ENCODE data around the gene CACNA2D1.
"Not testable (repeated sequence)": the region's sequence is repeated elsewhere in the genome, so short reads cannot be mapped to it uniquely, and the experiment has no call there.

Gene CACNA2D1

DNA sequence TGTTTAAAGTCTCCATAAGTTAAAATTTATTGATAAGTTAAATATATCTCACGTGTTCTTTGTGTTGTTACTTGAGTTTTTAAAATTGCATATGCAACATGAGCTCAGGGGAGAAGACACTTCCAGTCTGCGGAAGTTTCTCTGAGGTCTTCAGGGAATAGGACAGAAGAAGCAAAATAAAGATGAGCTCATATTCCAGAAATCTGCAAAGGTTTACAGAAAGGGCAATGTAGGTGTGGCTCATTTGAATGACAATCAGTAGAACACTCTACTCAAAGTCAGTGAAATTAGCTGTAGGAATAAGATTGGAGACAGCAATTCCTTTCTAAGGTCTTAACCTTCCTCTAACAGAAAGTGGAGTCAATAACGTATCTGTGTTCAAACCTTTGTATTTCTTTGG lies 53.7 kb downstream of the CACNA2D1 start:
- FAIRE-seq, result no peak

DNA sequence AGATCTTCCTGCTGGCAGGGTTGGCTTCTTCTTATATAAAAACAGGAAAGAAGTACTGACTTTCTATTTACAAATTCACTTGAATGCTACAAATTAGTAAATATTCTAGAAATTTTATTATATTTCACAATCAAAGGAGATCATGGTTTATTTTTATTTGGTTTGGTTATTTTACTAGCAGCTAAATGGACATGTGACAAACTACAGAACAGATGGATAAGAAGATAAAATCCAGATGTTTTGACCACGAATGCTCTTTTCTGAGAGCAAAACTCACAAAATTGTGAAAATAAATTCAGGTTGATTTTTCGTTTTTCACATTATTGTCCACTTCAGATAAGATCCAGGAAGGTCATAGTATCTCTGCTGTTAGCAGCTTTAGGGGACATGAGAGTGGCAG lies 55.4 kb downstream of the CACNA2D1 start:
- no peak for FAIRE-seq

DNA sequence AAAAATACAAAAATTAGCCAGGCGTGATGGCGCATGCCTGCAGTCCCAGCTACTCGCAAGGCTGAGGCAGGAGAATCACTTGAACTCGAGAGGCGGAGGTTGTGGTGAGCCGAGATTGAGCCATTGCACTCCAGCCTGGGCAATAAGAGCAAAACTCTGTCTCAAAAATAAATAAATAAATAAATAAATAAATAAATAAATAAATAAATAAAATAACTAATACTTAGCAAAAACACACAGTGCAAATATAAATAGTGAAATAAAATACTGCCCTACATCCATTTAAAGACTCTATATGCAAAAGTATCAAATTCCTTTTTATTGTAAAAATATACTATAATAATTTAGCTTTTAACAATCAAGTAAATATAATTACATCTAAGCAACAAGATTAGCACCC lies 57.0 kb downstream of the CACNA2D1 start:
- not testable (repeated sequence) for FAIRE-seq

DNA sequence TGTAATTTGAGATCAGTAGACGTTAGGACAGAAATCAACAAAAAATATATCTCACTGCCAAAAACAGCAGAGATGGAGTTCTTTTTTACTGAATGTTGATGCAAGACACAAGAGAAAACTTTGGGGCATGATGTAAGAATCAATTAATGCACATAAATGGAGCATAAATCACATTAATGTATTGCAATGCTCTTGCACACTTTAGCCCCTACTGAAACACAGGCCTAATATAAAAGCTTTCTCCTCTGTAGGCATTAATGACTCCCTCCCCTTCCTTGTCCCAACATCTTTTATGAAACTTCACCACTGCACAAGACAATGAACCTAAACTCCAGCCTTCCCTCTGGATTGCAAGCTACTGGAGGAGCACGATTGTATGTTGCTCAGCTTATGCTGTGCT lies 58.8 kb downstream of the CACNA2D1 start:
- no peak for FAIRE-seq

DNA sequence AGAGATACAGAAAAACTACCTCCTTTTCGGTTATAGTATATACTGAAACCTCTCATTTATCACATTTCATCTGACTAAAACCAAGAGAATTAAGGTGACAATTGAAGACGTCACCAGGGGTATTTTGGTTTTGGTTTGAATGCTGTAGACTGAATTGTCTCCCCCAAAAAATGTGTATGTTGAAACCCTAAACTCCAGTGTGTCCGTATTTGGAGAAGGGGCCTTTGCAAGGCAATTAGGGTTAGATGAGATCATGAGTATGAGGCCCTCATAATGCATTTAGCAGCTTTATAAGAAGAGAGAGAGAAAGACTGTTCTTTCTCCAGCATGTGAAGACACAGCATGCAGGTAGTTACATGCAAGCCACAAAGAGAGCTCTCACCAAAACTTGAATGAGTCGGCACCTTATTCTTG lies 59.5 kb downstream of the CACNA2D1 start:
- FAIRE-seq, result no peak

DNA sequence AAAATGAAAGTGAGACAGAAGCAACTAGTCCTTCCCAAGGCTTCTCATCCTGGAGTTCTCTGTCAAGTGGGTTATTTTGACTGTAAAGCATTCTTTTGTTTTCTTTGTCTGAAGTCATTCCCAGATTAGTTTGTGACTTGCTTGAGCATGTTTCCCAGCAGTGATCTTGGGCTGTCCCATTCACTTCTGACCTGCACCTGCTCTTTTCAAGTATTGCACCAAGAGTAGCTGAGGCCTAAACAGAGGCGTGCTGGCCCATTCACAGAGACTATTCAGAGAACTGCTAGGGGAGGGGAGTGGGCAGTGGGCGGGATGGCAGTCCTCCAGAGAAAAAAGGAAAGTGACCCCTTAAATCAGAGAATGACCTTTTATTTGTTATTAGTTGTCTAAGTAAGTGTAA lies 61.3 kb downstream of the CACNA2D1 start:
- no peak for FAIRE-seq

DNA sequence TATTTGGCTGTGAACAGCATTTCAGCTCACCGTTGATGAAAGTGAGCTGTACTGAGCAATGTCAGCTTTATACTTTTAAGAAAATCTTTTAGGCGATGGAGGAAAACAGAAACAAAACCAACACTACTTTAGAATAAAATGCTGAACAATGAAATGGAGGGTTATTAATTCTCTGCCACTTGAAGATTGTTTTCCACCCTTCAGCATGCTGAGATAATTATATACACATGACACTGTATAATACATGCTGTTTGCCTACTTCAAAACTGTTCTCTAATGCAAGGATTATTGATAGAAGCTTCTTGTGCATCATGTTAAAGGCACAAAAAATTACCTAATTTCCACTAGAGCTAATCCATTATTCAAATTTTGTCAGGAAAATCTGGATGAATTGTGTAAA lies 66.8 kb downstream of the CACNA2D1 start:
- no peak for FAIRE-seq

DNA sequence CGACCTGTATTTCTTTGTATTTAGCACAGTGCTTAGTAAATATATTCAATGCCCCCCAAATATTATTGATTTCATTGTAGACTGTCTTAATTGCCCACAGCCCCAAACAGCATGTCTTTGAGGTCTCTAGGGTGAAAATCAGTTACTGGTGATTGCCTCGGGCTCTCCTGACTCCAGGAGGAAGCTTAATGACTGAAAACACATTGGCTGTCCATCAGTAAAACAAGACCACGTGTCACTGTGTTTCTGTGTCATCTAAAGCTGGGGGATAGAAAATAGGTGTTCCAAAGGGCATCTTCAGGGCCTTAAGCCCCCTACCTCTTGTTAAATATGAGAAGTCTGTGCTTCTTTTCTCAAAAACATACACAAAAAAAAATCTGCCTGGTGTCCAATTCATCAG lies 67.9 kb downstream of the CACNA2D1 start:
- no peak for FAIRE-seq

DNA sequence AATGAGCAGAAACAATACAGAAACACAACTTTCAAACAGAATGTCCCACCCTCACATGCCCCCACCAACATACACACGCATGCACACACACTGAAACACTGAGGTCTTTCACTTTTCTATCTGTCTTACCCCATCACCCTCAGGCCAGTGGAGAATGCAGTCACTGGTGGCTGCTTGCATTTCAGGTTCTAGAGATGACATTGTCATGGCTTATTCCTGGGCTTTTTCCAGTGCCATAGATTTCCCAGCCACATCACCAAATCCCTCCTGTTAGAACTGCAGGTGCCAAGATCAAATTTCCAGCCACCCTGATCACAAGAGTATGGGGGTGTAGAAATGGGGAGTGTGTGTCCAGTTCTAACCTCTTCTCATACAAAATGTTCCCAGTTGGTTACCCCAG lies 68.4 kb downstream of the CACNA2D1 start:
- no peak for FAIRE-seq

DNA sequence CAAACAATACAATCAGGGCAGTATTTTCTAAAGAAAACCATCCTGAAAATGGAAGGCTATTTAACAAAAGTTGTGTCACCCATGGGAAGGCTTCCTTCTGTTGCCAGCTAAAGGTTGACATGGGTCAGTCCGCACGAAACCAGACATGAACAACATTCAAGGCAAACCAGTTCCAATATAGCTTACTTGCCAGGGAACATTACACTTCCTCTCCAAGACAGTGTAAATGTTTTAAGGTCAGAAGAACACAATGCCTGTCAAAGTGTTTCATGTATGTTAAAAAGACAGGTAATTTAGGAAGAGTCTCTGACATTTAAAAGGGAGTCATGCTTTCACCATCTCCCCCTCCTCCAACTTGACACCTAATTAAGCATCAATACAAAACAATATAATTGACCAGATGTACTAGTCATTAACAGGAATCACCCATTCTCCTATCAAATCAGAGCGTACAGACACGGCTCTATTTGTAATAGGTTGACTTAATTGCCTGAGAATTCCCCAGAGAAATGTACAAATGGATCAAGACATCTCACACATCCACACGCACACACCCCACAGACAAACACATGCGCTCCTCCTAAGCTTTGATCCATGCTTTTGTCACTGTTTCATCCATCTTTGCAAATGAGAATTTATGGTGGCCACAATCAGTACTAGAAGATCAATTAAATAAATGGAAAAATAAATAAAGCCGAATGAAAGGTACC lies 69.5 kb downstream of the CACNA2D1 start:
- FAIRE-seq, result no peak

DNA sequence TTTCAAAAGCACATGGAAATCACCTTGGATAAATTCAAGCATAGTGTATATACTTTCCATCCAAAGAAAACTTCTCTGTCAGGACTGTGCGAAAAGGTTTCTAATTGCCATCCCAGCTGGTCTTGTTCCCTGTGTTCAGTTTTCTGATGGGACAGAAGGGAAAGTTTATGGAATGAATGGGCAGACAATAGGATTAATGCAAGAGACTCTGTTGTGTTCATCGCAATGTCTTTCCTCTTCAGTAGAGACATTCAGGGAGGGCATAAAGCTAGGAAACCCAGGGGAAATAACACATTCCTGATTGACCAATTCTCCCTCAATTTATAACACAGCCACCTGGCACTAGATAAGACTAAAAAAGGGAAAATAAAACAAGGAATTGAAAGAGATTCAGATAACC lies 78.9 kb downstream of the CACNA2D1 start:
- FAIRE-seq, result no peak

DNA sequence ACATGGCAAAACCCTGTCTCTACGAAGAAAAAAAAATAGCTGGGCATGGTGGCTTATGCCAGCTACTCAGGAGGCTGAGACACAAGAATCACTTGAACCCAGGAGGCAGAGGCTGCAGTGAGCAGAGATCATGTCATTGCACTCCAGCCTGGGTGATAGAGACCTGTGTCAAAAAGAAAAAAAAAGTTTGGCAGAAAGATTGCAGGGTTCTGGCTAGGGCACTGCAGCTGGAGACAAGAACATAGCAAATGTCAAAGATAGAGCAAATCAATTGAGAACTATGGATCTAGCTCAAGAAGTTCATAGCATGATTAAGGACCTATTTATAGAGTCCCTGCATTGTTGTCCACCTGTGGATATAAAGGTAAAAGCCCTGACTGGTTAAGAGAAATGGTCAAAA lies 79.5 kb downstream of the CACNA2D1 start:
- FAIRE-seq, result no peak

DNA sequence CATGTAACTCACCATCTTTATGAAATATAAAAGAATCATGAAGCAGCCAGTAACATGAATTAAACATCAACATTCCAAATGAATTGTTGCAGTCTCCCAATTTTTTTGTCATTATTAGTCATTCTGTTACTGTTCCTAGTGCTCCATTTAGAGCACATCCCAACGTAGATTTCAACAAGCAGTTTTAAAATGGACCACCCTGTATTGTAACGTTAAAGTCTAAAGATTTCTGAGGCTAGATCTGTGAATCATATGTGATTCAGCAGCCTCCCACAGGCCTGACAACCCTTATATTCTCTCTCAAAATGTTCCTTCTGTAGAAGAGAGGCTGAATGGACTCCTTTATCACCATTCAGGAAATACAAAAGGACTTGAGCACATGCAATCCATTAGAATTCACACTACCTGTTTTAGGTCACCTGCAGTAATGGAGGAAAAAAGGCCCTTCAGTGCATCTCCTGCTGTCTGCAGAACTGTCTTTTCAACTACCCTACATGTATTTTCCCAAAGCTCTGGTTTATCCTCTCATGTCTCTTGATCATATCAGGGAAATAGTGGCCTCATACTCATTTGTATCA lies 81.4 kb downstream of the CACNA2D1 start:
- FAIRE-seq, result no peak

DNA sequence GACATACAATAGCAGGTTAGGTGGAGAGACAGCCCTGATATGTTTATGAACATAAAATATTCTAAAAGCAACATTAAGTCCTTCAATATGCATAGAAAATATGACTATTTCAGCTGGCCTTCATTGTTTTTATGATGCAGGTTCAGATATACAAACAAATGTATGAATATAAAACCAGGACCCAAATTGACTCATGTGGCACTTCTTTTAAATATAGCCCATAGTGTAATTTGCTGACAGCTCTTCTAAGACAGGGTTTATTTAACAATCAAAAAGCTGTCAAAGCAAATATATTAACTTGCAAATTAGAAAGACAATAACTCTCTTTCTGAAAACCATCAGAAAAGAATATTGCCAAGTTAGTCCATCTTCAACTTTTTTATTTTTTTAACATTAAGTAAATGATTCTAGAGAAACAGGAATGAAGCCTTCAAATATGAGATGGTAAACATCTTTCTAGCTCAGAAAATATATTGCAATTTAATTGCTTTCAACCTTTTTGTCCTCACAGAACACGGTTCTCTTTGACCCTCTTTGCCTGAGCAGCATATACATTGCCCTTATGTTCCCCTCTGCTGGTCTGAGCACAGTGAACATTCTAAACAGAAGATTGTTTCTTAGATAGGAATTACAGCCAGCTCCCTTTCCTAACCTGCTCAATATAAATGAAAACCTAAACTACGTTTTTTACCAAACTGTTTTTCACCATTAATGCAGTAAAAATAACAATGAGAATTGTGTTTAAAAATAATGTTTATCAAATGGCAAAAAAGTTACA lies 82.8 kb downstream of the CACNA2D1 start:
- no peak for FAIRE-seq

DNA sequence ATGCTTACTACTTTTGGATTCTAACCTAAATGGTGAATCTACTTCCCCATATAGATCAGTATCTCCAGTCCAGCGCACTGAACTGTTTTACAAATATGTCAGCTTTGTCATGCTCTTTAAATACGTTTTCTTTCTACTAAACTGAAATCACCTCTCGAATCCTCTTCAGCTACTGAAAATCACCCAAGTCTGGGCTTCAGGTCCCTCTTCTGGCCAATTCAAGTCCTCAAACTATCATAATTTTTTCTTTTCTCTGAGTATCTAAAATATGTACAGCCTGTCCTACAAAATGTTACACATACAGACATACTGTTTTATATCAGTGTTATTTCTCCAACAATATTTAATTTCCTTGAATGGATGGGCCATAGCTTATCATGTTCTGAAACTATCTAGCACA lies 84.2 kb downstream of the CACNA2D1 start:
- no peak for FAIRE-seq

DNA sequence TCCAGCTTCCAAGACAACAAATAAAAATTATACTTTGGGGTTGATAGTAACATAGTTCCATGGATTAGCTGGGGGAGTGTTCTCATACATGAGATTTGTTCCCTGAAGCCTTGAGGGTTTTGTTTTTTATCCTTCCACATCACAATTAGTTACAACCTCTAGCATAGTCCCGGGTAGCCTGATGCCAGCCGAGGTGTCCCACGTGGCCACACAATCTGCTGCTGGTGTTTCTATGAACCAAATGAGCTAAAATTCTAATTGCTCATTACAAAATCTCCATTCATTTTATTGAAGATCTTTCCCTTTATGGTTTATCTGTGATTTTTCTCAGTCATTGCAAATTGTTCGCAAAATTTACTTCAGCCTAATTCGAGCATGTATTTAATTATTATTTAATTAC lies 84.7 kb downstream of the CACNA2D1 start:
- no peak for FAIRE-seq

DNA sequence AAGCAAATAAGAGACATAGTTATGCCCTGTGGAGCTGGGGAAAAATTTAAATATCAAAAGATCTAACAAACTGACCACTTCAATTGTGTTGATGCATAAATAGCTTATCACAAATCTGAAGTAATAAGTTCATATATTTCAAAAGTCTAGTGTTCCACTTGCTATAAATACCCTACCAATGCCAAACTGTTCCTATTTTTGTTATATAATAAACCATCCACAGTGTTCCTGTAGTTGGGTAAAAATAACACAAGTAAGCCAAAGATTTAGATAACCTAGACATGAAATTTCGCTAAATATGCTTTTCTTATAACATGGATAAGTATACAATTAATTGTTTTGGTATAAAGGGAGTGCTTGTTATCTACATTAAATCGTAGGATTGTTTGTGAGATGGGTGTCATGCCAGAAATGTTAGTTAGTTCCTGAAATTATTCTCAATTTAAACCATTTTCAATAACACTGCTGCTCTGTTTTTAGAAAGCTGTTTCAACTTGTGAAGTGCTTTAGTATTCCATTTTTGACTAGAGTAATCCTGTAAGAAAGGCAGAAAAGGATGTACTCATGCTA lies 85.5 kb downstream of the CACNA2D1 start:
- no peak for FAIRE-seq

DNA sequence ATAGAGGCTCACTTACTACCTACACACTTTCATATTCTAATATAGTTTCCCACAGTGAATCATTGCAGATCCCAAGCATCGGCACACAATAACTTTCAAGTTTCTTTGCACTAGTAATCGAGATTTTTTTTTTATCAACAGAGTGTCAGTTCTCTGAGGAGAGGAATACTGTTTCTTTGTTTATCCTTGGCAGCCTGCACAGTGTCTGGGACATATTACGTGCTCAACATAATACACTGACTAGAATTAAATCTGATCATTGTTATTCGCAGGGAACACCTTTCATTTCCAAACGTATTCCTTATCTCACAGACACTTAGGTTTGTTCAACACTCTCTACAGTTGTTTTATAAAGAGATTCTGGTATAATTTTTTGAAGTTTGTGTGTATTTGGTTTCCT lies 95.3 kb downstream of the CACNA2D1 start:
- FAIRE-seq, result no peak

DNA sequence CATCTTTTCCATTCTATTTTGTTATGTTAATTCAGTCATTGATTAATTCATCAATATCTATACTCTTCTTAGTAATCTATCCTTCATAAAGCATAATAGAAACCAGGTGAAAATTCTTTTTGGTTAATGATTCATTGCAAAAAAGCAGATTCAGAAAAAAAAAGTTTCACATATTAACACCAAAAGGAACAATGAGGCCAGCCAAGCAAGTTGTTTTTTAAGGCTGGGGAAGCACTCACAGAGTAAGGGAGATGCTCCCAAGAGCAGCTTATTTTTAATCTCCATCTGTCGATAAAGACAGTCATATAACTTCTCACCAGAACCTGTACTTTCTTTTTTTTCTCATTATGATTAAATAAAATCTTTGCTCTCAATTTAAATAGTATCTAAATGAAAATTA lies 95.8 kb downstream of the CACNA2D1 start:
- FAIRE-seq, result no peak

DNA sequence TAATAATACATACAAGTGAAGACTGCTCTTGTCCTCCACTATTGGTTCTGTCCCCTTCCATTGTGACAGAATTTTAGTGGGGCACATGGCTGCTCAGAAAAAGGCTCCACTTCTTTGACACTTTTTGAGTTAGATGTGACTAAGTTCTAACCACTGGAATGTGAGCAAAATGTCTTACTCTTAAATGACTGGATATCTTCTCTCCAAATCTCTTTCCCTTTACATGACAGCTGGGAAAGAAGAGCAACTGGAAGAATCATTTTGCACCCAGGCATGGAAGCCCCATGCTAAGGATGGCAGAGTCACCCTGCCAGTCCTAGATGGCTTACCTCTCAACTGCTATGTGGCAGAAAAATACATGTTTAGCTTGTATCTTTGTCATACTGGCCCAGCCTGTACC lies 97.7 kb downstream of the CACNA2D1 start:
- FAIRE-seq, result no peak

DNA sequence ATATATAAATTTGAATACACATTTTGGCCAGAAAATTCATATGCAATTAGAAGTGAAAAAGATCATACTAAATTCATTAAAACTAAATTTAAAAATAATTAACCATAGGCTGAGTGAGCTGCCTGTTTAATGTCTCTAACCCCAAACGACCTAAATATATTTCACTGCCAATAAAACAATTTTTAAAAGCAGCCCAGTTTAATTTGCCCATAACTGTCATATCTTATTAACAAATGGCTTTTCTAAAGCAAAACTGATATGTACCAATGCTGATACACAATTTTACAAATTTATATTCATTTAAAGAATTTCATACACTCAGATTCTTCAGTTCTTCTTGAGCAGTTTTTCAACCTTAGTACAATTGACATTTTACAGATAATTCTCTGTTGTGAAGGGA lies 99.9 kb downstream of the CACNA2D1 start:
- no peak for FAIRE-seq

DNA sequence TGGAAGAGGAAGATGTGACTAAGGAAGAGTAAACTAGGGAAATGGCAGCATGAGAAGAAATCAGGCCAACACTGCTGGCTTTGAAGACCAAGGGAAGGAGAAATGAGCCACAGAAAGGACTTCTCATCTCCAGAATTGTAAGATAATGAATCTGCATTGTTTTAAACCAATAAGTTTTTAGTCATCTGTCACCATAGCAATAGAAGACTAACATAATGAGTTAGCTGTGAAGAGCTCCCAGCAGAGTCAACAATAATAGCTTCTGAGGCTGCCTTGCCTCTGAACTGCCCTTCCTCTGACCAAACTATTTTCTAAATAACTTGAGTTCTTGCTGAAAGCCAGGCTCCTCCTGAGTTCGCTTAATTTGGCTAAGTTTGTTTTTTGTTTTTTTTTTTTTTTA lies 103.6 kb downstream of the CACNA2D1 start:
- no peak for FAIRE-seq

DNA sequence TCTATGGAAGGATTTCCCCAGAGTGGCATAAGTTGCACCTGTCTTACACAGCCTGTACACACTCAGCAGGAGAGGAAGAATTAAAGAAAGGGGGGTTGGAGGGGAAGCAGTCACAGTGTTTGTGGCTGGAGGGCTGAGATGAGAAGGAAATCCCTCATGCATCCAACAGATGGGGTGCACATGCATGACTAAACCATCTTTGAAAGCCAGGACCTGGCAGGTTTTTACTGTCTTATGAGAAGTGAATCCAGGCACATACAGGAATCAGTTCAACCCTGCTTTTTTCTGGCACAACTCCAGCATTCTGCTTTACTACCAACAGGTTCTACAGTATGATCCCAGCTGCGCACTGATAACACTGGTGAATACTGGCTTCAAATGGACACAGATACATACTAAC lies 107.7 kb downstream of the CACNA2D1 start:
- no peak for FAIRE-seq

DNA sequence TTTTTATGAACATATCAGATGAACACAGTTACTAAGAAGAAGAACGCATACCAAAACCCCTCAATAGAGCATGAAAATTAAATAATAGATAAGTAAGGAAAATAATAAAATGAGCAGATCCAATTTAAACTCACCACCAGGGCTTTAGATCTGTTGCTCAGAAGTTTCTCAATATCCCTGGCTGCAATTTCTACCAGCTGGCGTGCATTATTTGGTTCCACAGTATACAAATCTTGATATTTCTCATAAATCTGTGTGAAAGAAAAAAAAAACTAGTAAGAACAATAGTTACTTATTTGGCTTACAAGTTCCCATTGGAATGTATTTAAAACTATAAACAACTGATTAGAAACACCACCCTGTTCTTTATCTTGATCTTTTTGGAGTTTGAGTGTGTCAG lies 108.6 kb downstream of the CACNA2D1 start:
- FAIRE-seq, result no peak

All from TTC549 (cell line).